ENCODE measurements around the gene TMEM184C. TPM values are rescaled to one million over a fixed set of nuclear protein-coding genes. Genes with fewer than 3 reads are reported as not detected.
A peak's percentile ranks its signal among the peaks of the same experiment; 100 is the strongest.

TMEM184C gene
- polyA plus RNA-seq, 5 donors: 28.5 to 46.4 (median 40.2) TPM

GRCh38 chr4:147645099-147645498, 27.9 kb downstream of the TMEM184C start:
- no peak for DNase-seq

GRCh38 chr4:147648656-147649055, 31.5 kb downstream of the TMEM184C start:
- DNase-seq: no peak

DNA sequence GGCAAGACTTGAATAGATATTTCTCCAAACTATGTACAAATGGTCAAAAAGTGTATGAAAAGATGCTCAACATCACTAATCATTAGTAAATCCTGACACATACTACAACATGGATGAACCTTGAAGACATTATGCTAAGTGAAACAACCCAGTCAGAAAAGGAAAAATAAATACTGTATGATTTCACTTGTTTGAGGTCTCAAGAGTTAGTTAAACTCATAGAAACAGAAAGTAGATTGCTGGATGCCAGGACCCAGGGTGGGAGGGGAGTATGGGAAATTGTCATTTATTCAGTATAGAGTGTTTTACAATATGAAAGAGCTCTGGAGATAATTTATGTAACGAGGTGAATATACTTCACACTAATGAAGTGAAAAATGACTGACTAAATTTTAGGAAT, 34.4 kb downstream of the TMEM184C start:
- DNase-seq: no peak

- DNase-seq: no peak
Observed at GRCh38 chr4:147655639-147656038, 38.4 kb downstream of the TMEM184C start.

DNA sequence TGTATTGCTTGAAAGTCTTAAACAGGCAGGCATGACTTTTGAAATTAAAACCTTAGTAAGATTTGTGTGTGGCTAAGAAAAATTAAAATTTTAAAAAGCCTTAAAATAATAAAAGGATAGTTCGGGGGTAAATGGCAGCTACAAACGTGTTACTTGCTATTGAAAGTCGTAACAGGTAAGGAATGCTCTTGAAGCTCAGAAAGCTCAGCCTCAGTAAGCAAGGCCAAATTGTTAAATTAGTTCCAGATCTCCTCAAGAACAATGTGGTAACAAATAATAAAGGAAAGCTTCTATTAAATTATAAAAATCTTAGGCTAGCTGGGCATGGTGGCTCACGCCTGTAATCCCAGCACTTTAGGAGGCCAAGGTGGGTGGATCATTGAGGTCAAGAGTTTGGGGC, 41.3 kb downstream of the TMEM184C start:
- no peak for DNase-seq

DNA sequence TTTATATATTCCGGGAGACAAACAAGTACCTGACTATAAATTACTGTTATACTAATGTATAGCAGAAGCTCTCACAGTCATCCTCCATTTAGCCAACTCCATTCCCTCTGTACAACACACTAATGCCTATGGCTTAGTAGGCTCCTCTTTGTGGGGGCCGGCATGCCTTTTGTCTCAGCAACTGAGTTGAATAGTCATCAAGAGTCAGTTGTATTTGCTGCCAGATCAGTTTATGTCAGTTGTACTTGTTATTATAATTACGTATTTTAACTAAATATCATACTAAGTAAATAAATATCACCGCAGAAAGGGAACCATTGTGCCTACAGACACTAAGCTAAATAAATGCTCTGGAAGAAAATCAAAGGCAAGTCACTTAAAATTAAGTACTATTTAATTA, 56.9 kb downstream of the TMEM184C start:
- no peak for DNase-seq

GRCh38 chr4:147674496-147674895, 57.3 kb downstream of the TMEM184C start:
- DNase-seq: no peak

DNA sequence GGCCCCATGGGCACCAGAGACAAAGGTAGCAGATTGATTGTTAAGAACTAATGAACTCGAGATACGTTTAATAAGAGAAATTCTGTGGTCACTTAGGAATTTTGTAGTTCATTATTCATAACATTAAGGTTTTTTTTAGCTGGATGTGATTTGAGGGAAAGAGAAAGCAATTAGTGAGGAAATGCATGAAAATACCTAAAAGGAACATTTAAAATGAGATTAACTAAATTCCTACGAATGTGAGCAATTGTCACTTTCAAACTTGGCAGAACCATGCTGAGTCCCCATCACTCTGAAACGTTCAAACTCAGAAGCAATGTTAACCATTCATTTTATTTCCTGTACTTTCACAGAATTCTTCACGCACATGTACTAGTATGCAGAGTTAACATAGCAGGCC, 60.9 kb downstream of the TMEM184C start:
- DNase-seq: no peak

GRCh38 chr4:147678796-147679549, 61.8 kb downstream of the TMEM184C start:
- DNase-seq: no peak

DNA sequence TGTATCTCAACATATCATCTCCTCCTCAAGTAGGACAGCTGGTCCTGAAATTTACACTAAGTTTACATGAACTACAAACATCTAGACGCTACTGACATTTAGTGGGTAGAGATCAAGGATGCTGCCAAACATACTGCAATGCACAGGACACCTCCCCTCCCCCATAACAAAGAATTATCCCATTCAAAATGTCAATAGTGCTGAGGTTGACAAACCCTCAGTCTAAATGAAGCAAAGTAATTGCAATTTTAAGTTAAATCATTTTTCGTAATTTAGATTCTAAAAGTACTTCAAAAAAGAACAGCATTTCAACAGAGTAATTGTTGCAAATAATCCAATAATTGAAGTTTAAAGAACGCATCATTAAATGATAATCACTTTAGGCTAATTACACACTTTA, 65.6 kb downstream of the TMEM184C start:
- DNase-seq: no peak

DNA sequence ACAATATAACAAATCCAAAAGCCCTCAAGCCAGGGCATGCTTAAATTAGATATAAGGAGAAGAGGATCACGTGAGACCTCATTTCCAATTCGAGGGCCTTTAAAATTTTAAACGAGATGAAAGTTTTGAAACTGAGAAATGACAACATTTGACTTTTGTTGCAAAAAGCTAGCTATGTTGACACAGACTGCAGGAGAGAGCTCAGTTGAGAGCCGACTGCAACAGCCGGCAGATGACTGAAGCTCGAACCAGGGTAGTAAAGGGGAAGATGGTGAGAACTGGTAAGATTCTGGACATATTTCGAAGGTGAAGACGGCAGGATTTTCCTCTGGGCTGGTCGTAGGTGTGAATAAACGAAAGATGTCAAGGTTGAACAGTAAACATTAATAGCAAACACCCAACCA, 66.0 kb downstream of the TMEM184C start:
- peak; percentile 16 to 52 for DNase-seq

DNA sequence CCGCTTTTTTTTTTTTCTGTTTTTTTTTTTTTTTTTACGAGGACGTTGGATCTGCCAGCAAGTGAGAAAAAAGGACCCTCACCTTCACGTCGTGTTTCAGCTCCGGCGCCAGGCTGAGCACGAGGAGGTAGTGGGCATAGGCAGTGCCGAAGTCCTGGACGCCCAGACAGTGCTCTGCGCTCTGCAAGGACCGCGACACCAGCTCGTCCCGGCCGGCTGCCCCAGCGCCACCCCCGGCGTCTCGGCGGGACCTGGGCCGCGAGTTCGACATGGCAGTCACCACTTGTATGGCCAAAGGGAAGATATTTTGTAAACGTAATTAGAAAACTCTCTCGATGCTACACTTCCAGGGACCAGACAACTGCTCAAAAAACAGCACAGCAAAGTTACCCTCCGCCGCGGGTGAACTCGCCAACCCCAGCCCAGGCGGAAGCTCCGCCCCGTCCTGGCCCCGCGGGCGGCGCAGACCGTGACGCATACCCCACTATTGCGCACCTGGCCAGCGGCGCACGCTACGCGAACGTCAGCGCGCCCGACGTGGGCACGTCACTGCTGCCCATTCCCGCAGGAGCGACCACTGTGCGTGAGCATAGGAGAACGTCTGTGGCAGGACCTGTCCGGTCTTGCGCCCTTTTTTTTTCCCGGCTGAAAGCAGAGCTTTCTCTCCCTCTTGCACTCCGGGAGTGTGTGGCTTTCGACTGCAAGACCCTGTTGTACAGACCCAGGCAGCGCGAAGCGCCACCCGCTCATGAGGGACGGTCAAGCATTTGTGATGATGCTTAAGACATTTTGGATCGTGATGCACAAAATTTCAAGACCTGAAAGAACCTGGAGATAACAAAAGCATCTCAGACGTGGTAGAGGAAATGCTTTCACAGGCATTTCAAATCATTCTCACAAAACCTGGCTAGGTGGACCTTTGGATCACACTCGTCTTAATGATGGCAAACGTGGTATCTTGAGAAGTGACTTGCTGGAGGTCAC, 66.8 kb downstream of the TMEM184C start, which contains the start of gene PRMT9:
Gene PRMT9, minus strand, starts transcription at position 447 of the 984 bp plus-strand sequence. Its CDS starts 176 bp downstream, at position 271.
- DNase-seq: peak; percentile 91 to 92

DNA sequence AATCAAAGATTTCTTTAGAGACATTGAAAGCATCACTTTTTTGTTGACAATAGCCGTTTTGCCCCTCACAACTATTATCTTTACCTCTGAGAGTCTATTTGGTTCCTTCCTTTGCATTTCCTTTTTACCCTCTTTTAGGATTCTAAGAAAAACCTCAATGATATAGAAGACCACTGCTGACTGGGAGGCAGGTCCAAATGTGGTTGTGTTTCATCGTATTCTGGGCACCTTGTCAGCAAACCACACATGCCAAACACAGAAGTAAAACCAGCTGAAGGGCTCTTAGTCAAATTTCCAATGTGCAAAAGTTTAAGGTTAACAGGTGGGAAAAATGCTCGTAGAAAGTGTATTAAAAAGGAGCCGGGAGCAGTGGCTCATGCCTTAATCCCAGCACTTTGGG, 71.9 kb downstream of the TMEM184C start:
- no peak for DNase-seq

DNA sequence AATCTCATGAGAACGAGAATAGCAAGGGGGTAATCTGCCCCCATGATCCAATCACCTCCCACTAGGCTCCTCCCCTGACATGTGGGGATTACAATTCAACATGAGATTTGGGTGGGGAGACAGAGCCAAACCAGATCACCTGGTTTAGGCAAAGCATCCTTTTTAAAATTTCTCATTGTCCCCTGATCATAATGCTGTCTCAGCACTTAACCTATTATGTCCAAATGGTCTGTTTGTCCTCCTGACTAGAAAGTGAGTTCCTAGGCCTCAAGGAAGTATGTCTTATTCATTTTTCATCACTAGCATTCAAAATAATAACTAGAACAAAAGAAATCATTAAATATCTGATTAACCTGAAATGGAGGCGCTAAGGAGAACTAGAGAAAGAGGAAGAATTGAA, 74.6 kb downstream of the TMEM184C start:
- DNase-seq: no peak

- DNase-seq: no peak
Observed at GRCh38 chr4:147693218-147693617, 76.0 kb downstream of the TMEM184C start.

DNA sequence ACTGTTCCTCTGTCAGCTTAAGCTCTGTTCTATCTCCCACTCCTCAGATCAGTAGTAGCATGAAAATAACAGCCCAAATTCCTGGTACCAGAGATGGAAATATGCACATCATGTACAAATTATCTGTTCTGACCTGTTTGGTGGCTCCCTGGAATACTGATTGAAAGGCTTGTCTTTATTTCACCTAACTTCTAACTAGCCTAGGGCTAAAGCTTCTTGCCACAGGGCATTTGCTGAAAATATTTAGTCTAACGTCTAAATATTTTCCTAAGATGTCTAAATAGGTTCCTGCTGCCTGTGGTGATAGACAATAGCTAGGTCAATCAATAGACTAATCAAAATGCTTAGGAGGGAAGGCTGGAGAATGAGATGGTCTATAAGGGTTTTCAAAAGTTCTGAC, 79.7 kb downstream of the TMEM184C start:
- DNase-seq: no peak

DNA sequence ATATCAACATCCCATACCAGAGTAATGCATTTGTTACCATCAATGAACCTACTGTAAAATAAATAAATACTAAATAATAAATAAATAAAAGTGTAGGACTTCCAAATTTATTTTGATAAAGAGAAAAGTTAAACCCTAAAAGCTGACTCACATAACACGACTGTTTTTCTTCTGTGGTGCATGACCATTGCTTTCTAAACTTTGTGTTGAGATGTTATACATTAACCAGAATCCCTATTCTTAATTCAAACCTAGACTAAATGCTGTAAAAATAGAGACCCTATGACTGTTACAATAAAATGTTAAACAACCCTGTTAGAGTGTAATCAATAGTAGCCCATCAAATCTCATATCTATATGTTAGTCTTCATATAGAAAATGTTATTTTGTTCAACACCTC, 87.6 kb downstream of the TMEM184C start:
- no peak for DNase-seq

DNA sequence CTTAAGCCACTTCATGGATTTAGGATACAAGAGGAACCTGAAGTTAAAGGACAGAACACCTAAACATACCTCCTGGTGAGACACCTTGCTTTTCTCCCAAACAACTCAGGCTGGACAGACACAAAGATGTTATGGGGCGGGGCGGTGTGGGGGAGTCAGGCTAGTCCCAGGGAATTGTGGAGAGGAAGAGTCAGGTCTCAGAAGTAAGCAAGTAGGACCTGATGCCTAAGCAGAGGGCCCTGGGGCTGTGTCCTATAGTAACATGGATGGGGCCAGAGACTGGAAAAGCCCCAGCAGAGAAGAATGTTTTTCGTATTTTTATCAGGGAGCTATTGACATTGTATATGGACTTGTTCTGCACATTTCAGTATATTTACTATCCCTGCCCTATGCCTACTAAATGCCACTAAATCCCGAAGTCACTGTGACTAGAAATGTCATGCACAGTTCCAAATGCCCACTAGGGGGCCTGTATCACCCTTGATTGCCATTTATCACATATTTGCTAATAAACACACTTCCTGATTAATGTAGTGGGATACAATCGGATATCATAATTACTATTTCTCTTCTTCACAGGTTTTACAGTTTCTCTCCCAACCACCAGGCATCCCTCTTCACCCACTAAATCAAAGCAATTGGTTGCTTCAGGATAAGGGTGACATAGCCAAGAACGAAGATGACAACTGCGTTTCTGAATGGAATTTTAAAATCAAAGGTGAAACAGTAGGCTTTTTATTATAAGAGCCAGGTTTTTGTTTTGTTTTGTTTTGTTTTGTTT, 90.9 kb downstream of the TMEM184C start:
- DNase-seq: peak; percentile 10 to 42

GRCh38 chr4:147709999-147710398, 92.8 kb downstream of the TMEM184C start:
- DNase-seq: no peak

- no peak for DNase-seq
Observed at GRCh38 chr4:147714575-147715401, 97.6 kb downstream of the TMEM184C start.

DNA sequence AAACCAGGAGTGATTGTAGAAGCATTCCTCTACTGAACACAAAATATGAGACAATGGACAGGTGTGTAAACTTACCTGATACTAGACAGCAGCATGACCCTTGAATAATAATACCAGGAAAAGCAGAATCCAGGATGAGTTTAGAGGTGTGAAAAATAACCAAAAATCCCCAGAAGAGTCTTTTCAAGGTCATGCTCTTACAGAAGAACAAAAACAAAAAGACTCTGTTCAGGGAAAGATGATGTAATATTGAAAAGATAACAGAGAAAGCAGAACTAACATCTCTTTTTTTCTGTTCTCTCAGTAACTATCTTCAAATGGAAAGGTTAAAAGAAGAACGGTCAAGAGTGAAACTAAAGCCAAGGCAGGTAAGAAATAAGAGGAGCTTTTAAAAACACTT, 100.7 kb downstream of the TMEM184C start:
- DNase-seq: no peak
